CD4-positive, alpha-beta T cell treated with Interleukin-6 for 4 hours (primary cell): ENCODE measurements around the gene TTBK1.

Experiments used
- DNase-seq: peaks from one replicate; pipeline ENCODE4 v3.0.0-alpha.2; 2020; ENCODE audit warnings: mixed read lengths

TTBK1 gene

DNA sequence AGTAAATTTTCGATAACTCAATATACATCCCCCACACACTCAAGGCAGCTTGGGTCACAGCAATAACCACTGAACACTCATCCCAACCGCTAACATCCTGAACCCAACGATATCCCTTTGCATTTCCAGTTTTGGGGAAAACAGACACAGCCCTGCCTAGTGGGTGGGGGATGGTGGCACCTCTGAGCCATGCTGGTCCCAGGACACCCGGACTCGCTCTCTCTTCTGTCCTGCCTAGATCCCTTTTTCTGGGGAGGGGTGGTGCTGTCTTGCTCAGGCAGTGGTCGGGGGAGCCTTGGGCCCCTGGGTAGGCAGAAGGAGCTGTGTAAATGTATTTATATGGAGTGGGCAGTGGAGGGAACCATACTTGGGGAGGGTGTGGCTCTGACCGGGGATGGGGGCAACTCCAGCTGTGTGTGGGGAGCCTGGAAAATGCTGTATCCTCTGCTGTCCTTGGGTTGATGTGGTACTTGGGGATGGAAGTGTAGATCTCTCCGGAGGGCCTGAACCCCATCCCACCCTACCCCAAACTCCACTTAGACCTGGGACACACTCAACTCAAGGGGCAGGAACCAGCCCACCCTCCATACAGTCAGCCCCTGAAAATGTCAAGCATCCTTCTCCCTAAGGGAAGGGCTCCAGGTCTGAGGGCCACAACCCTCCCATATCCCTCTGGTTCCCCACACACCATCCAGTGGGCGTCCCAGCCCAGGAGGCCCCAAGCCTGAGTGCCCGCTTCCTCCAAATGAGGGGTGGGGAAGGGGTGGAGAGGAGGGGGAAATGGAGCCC lies 31.0 kb downstream of the TTBK1 start:
- no peak for DNase-seq

DNA sequence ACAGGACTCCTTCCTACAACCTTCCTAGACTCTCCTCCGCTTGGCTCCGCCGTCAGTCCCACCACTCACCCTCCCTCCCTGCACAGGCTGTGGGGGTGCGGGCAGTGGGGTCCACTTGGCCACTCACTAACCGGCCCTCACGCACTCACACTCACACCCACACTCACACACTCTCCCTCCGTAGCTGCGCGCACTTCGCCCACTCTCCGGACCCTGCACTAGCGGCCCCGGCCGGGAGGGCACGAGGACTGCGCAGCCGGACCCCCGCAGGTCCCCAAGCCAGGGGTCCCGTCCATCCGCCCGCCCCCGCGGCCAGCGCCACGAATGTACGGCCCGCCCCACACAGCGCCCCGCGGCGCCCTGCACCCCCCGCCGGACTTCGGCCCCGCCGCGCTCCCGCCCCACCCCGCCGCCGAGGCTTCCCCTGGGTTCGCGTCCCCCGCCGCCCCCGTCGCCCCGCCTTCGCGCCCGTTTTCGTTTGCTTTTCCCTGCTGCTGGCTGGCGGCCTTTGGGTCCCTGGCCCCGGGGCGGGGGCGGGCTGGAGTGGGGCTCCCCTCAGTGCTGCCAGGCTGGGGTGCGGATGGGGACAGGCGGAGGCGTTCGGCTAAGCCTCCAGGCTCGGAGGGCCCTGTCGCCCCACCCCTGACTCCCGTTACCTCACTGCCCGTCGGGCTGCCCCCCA lies 31.8 kb downstream of the TTBK1 start:
- peak; percentile 44 for DNase-seq

DNA sequence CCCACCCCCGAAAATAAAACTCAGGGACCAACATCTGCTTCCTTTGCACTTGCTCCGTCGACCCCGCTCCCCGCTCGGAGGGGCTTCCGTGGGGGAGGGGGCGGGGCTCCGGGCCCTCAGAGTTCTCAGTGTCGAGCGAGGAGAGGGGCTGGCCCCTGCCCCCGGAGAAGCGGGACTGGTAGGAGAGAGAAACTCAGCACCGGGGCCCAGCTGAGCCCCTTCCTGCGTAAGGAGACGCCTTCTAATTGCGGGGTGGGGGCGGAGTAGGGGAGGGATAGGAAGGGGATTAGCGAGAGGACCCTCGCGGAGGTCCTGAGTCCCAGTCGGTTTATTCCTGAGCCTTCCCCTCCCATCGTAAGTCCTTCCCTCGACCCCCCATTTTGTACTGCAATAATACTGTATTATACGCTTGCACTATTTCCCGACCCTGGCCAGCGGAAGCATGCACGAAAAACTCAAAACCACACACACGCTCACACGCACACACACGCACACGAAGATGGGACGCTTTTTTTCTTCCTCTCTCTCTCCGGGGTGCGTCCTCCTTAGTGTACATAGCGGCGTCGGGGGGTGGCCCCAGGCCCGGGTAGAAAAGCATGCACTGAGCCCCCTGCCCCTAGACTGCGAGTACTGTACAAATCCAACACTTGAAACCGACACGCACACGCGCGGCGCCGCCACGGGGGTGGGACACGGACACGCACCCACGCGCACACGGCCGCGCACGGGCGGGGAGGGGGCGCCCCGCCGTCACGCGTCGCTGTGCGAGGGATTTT lies 32.7 kb downstream of the TTBK1 start:
- DNase-seq: peak; percentile 60

DNA sequence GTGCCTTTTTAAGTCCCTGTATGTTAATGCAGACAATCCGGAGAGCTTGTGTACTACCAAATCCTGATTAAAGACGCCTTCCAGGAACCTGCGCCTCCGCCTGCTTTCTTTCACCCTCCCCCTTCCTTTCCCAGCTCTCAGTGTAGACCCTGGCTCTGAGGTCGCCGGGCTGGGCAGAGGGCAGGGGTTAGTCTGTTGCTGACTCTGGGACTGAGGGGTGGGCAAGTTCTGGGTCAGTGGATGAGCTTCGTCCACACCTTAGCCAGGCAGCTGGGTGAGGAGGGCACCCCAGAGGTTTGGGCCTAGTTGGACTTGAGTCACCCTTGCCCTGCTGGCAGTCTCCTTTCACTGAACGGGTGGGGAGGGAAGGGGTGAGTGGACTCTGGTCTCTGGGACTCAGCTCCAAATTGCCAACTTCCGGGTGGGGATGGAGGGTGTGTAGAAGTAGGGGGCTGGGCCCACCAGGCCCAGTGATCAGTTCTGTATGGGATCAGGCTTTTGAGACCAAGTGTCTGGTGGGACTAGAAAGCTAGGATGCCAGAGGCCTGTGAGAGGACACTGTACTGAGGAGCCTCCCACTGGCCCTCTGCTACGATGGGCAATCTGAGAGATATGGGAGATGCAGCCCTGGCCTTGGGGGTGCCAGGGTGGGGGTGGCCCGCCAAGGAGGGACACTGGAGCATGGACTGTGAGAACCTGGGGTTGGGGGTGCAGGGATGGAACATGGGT lies 33.5 kb downstream of the TTBK1 start:
- DNase-seq: no peak

DNA sequence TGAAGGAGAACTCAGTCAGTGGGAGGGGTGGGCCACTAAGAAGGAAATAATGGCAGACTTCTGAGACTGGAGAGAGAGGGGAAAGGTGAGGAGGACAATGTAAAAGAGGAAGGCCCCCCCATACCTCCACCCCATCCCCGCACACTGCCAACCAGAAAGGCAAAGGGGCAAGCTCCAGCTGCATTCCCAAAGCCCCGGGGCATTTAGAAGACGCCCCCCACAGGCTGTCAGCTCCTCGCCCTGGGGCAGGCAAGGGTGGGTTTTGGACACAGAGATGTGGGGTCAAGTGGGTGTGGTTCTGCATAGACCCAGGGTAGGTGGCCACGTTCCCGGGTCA lies 34.0 kb downstream of the TTBK1 start:
- DNase-seq: no peak

DNA sequence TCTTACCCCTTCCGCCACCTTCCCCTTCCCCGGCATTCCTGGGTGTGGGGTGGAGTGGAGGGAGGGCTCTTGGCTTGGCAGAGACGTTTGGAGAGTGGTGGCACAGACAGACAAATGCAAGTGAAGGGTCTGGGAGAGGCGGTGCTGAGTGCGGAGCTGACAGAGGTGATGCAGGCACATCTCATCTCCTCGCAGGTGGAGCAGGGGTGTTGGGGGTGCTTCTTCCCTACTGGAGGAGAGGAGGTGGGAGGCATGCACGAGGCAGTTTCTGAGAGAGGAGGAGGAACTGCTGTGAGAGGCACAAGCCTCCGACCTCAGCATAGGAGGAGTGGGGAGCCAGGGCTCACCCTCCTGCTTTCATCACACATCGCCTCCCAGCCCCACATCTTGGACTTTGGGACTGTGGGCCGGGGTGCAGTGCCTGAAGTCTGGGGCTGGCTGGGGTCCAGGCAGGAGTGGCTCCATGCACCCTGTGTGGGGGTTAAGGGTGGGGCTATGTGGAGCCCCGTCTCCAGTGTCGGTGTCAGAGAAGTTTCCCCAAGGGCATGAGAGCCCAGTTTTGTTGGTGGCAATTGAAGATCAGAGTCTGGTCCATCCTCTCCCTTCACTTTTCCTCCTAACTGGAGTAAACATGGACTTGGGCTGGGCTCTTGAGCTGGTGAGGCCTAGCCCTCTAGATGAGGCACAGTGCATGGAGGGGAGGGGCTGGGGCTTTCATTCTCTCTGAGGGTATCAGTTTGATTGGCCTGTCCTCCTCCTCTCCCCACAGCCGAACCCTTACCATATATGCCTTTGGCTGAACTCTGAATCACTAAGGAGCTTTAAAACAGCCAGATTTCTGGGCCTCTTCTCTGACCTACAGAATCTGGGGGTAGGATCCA lies 34.6 kb downstream of the TTBK1 start:
- no peak for DNase-seq

DNA sequence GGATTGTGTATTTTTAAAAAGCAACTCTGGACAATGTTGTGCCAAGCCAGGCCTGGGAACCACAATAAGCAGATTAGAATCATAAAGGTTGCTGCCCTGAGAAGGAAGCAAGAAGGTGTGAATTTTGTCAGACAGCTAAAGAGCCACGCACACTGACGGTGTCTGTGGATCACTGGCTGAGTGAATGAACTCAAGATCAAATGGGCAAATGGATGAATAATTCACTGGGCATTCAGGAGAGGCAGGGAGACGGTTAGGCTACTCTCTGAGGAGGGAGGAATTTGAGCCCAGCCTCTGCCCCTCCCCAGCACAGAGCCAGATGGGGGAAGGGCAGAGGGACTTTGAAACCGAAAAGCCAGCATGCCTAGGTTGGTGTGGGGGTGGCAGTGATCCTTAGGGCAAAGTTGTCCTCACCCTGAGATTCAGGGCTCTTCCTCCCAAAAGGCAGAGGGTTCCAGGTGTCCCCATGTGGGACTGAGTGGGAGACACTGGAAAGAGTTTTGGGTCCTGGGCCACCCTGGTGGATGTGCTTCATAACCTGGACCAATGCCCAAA lies 35.3 kb downstream of the TTBK1 start:
- DNase-seq: no peak

DNA sequence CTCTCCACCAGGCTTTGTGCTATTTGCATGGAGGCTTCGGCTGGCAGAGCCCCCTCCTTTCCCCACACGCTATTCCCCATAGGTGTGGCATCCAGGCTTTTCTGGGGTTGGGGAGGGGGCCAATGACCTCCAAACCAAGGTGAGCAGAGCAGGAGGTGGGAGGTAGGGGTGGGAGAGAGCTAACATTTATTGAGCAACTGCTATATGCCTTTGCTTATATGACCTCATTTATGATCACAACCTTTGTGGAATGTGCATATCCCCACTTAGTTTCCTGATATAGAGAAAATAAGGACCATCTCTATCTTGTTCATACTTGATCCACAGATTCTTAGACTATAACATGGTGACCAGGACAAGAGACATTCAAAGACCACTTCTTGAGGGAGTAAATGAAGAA lies 37.0 kb downstream of the TTBK1 start:
- DNase-seq: no peak

DNA sequence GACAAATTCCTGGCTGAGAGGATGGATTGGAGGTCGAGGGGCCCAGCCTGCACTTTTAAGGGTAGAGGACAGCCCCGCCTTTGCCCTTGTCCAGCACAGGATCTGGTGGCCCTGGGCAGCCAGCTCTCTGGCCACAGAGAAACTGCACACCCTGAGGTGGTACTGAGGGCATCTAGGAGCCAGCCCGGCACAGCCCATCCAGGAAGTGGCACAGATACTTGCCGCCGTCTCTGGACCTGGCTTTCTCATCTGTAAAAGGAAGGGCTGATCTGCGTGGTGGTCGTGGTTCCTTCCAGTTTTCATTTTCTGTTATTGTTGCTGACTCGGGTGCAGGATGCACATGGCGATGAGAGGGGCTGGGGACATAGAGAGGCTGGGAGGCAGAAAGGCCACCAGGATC lies 38.8 kb downstream of the TTBK1 start:
- DNase-seq: no peak

DNA sequence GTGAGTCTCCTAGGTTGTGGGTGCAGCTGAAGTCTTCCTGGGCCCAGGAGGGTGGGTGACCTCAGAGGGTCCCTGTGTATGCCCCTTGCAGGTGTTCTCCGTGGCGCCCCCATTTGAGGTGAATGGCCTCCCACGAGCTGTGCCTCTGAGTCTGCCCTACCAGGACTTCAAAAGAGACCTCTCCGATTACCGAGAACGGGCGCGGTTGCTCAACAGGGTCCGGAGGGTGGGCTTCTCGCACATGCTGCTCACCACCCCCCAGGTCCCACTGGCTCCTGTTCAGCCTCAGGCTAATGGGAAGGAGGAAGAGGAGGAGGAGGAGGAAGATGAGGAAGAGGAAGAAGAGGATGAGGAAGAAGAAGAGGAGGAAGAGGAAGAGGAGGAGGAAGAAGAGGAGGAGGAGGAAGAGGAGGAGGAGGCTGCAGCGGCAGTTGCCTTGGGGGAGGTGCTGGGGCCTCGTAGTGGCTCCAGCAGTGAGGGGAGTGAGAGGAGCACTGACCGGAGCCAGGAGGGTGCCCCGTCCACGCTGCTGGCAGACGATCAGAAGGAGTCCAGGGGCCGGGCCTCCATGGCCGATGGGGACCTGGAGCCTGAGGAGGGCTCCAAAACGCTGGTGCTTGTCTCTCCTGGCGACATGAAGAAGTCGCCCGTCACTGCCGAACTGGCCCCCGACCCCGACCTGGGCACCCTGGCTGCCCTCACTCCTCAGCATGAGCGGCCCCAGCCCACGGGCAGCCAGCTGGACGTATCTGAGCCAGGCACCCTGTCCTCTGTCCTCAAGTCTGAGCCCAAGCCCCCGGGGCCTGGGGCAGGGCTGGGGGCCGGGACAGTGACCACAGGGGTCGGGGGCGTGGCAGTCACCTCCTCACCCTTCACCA lies 39.6 kb downstream of the TTBK1 start:
- no peak for DNase-seq

DNA sequence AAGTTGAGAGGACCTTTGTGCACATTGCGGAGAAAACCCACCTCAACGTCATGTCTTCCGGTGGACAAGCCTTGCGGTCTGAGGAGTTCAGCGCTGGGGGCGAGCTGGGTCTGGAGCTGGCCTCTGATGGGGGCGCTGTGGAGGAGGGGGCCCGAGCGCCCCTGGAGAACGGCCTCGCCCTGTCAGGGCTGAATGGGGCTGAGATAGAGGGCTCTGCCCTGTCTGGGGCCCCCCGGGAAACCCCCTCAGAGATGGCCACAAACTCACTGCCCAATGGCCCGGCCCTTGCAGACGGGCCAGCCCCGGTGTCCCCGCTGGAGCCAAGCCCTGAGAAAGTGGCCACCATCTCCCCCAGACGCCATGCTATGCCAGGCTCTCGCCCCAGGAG lies 40.2 kb downstream of the TTBK1 start:
- no peak for DNase-seq

DNA sequence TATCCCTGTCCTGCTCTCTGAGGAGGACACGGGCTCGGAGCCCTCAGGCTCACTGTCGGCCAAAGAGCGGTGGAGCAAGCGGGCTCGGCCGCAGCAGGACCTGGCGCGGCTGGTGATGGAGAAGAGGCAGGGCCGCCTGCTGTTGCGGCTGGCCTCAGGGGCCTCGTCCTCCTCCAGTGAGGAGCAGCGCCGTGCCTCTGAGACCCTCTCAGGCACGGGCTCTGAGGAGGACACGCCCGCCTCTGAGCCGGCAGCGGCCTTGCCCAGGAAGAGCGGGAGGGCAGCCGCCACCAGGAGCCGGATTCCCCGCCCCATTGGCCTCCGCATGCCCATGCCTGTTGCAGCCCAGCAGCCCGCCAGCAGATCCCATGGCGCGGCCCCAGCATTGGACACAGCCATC lies 40.6 kb downstream of the TTBK1 start:
- DNase-seq: no peak

DNA sequence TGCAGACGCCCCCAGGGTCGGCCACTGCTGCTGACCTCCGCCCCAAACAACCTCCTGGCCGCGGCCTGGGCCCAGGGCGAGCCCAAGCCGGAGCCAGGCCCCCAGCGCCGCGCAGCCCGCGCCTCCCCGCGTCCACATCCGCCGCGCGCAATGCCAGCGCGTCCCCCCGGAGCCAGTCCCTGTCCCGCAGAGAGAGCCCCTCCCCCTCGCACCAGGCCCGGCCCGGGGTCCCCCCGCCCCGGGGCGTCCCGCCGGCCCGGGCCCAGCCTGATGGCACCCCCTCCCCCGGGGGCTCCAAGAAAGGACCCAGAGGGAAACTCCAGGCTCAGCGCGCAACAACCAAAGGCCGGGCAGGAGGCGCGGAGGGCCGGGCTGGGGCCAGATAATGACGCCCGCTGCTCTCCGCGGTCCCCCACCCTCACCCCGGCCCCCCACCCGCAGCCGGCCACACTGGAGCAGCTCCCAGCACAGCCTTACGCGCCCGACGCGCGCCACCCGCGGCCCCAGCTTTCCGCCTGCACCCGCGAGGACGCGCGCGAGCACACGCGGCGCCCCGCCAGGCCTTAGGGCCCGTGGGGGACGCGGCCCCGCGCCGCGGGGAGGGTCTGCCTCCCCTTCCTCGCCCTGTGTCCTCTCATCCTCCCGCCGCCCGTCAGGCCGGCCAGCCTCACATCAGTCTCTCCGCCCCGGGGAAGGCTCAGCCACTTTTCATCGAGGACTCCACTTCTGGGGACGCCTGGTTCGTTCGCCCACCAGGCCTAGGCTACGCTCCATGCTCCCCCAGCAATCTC lies 41.9 kb downstream of the TTBK1 start:
- no peak for DNase-seq

DNA sequence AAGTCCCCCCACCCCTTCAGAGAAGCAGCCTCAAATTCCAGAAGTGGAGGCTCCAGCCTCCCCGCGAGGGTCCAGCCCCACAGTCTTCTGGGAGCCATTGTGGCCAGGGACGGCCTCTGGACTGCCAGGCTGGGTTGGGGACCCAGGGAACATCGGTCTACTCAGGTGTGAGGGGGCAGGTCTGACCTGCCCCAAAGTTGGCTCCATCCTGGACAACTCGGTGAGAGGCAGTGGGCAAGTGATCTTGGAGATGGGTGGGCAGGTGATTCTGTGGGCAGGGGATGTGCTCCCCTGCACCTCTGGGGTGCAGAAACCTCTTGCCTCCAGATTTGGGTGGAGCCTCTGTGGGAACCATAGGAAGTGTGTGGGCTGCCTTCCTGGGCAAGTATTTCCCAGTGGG lies 42.6 kb downstream of the TTBK1 start:
- DNase-seq: no peak

DNA sequence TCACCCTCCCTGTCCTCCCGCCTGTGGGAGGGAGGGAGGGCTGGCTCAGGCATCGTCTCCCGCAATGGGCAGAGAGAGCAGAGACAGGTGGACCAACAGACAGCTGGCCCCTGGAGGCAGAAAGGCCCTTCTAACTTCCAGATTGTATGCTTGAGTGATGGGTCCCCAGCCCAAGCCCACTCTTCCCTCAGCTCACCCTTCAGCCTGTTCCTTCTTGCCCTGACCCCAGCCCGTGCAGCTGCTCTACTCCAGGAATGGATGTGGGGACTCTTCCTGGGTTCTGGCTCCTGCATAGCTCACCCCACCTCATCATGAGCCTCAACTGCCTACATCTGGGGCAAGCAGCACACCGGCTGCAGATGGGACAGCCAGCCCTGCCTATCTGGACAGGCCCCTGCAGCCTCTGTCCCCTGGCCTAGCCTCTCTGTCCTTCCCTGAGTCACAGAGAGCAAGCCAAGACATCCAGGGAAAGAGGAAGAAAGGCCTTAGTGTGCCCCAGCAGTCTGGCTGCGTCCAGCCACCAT lies 43.2 kb downstream of the TTBK1 start:
- DNase-seq: no peak

DNA sequence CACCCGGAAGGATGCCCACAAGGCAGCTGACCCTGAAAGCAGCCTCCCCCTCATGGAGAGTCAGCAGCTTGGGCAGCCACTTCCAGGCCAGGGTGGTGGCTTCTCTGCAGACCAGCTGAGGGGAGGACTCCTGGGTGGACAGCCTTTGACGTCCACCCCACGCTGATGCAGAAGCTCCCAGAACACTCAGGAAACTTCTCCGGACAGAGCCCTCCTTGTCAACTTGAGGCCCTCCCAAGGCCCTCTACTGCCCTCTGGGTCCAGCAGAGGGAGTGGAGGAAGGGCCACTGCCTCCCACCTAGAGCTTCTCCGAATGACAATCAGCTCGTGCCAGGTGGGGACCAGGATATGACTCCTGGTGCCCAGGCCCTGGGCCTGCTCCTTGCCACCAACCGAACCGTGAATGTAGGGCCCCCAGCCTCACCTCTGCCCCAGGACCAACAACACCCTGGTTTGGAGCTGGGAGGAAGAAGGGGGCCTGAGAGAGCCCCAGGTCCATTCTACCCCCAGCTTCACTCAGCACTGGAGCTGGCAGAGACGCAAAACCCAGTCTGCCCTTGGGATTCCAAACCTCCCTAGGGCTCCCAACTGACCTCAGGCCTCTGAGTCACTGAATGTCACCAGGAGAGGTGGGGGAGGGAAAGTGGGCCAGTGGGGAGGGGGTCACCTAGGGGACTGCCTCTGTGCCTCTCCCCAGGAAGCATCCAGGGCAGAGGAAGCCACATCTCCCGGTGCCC lies 43.9 kb downstream of the TTBK1 start:
- DNase-seq: no peak

DNA sequence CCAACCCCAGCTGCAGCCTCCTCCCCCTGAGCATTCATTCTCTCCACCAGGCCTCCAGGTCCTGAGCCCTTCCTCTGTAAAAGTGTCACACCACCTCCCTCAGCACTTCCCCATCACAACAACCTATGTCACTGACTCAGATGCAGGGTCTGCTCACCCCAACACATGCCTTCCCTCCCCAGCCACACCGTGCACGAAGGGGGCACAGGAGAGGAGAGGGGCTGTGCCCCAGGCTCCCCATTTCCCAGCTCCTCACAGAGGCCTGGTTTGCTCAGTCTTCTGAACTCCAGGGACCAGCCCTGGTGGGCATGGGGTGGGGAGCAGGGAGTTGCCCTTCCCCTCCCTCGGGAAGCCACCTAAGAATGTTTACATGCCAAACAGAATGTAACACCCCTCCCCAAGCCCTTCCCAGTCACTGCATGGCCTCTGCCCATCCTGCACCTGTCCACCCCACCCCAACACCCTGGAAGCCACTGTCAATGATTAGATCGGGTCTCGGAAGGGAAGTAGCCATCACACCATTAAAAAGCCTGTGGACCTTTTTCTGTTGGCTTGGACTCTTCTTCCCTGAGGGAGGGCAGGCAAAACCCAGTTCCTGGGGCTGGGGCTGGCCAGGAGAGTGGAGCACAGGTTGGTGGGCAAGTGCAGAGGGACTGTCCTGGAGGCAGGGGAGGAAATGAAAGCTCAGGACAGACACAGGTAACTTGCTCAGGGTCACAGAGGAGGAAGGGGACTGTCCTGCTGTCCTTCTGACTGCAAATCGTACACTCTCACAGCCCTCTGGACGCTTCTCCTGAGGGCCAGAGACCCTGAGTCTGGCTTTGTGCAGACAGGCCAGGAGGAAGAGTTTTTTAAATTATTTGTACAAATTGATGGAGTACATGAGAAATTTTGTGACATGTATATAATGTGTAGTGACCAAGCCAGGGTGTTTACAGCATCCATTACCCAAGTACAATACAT lies 44.7 kb downstream of the TTBK1 start:
- DNase-seq: no peak
